Measurements from ENCODE around the gene CD22.

Gene CD22

DNA sequence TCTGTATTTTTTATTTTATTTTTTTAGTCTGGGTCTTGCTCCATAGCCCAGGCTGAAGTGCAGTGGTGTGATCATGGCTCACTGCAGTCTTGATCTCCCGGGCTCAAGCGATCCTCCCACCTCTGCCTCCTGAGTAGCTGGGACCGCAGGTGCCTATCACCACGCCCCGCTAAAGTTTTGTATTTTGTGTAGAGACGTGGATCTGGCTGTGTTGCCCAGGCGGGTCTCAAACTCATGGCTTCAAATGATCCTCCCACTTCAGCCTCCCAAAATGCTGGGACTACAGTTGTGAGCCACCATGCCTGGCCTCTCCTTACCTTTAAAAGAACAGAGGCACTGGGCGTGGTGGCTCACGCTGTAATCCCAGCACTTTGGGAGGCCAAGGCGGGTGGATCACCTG is 41.3 kb upstream of the CD22 start:
- TF ChIP-seq, protein P1, sequence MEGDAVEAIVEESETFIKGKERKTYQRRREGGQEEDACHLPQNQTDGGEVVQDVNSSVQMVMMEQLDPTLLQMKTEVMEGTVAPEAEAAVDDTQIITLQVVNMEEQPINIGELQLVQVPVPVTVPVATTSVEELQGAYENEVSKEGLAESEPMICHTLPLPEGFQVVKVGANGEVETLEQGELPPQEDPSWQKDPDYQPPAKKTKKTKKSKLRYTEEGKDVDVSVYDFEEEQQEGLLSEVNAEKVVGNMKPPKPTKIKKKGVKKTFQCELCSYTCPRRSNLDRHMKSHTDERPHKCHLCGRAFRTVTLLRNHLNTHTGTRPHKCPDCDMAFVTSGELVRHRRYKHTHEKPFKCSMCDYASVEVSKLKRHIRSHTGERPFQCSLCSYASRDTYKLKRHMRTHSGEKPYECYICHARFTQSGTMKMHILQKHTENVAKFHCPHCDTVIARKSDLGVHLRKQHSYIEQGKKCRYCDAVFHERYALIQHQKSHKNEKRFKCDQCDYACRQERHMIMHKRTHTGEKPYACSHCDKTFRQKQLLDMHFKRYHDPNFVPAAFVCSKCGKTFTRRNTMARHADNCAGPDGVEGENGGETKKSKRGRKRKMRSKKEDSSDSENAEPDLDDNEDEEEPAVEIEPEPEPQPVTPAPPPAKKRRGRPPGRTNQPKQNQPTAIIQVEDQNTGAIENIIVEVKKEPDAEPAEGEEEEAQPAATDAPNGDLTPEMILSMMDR (IDR thresholded peaks at IDR 0.05; ENCODE audit: borderline replicate concordance, insufficient read depth, low read depth, low read length) = no peak
- H3K4me3 ChIP-seq (ENCODE audit: low read depth, low read length) = no peak overlapping the region

DNA sequence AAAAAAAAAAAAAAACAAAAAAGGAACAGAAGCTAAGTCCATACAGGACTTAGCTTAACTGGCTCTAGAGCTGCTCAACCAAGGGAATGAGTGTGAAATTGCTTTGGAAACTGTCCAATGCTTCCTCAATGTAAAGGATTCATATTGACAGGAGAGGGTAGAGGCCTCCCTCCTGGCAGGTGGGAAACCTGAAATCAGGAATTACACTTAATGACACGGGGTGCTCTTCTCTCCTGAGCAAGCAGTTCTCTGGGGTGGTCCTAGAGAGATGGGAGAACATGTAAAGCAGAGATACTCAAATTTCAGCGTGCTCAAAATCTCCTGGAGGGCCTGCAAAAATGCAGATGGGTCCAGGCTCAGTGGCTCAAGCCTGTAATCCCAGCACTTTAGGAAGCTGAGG is 40.7 kb upstream of the CD22 start:
- TF ChIP-seq, protein P1 (IDR thresholded peaks at IDR 0.05; ENCODE audit: borderline replicate concordance, insufficient read depth, low read depth, low read length) = no peak
- H3K4me3 ChIP-seq (ENCODE audit: low read depth, low read length) = no peak overlapping the region

DNA sequence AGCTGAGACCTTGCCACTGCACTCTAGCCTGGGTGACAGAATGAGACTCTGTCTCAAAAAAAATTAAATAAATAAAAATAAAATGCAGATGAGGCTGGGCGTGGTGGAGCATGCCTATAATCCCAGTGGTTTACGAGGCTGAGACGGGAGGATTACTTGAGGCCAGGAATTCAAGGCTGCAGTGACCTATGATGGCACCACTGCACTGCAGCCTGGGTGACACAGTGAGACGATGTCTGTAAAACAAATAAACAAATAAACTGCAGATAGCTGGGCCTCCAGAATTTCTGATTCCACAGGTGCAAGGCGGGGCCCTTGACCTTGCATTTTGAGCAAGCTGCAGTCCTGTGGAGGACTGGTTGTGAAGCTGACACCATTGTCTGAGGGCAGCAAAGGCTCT is 40.1 kb upstream of the CD22 start:
- no peak overlapping the region for H3K4me3 ChIP-seq (ENCODE audit: low read depth, low read length)
- TF ChIP-seq, protein P1 (IDR thresholded peaks at IDR 0.05; ENCODE audit: borderline replicate concordance, insufficient read depth, low read depth, low read length) = no peak

DNA sequence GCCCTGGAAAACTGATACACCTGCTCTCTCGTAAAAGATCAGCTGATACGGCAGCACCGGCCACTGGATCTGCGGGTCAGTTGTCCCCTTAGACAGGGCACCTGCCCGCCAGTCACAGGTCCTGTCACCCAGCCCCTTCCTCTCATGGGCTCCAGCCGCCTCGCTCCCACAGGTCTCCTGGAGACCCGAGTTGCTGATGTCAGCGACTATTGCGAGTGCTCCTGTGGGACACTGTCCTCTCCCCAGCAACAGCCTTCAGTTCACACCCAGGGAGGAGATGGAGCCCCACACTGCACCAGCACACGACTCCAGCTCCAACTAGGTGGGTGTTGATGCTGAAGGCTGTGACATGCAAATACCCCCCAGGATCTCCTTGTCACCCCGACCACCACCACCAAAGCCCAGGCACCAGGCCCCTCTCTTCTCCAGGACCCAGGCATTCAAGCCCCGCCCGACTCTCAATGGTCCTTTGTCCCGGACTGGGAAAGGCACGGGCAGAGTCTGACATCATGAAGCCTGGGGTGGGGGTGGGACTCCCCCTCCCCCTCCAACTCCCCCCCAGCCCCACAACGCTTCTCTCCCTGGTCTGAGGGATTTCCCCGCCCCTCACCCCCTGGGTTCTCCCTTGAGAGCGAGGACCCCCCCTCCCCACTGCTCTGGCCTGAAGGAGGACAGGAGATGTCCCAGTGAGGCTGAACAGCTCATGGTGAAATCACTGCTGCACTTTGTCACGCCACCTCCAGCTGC is 38.4 kb upstream of the CD22 start:
- TF ChIP-seq, protein P1 (IDR thresholded peaks at IDR 0.05; ENCODE audit: borderline replicate concordance, insufficient read depth, low read depth, low read length) = no peak
- H3K4me3 ChIP-seq (ENCODE audit: low read depth, low read length) = no peak overlapping the region

DNA sequence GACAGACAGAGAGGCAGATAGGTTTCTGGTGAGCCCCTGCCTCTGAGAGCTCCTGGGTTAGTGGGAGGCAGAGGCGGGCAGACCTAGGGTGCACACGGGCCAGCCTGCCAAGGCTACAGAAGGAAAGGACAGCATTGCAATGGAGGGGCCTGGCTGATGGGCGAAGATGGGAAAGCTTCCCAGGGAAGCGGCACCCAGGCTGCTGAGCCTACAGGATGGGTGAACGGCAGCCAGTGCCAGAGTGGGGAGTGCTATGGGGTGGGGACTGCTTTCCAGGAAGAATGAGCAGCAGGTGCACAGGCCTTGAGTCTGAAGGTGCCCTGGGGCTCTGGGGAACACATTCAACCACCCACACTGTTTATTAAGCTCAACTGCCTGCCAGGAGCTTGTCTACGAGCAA is 37.7 kb upstream of the CD22 start:
- TF ChIP-seq, protein P1 (IDR thresholded peaks at IDR 0.05; ENCODE audit: borderline replicate concordance, insufficient read depth, low read depth, low read length) = no peak
- no peak overlapping the region for H3K4me3 ChIP-seq (ENCODE audit: low read depth, low read length)

DNA sequence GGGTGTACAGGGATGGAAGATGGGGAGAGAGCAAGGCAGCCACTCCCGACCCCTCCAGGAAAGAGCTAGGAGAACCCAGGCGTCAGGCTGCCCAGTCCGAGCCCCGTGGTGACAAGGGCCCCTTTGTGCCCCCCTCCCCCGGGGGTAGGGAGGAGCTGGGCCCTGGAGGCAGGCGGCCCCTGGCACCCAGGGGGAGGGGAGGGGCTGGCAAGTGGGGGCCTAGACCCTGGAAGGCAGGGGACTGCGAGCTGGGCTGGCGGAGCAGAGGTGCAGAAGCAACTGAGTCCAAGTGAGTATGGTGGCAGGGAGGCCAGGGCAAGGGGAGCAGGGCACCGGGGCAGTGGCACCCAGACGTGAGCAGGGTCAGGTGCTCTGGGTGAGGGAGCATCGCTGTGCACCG is 37.1 kb upstream of the CD22 start, which contains the start of gene MAG:
MAG (plus strand) TSS at position 246 of the 400 bp plus-strand sequence. CDS start 3,248 bp downstream, outside the sequence.
- TF ChIP-seq, protein P1 (IDR thresholded peaks at IDR 0.05; ENCODE audit: borderline replicate concordance, insufficient read depth, low read depth, low read length) = no peak
- H3K4me3 ChIP-seq (ENCODE audit: low read depth, low read length) = no peak within 1 kb of the TSS

All from GM12875 (cell line).